ENCODE data around the gene SCIN. TPM values are rescaled to one million over a fixed set of nuclear protein-coding genes. Genes with fewer than 3 reads are reported as not detected.
"Not testable (repeated sequence)": the region's sequence is repeated elsewhere in the genome, so short reads cannot be mapped to it uniquely, and the experiment has no call there.

SCIN gene
- total RNA-seq, 1 experiment from 2014 or later = 0.37 TPM

GRCh38 chr7:12684733-12685132 lies 114.2 kb downstream of the SCIN start:
- peaks cover 4% of the 10 kb centered on the region; the same call in 1 of the 2 replicates for H3K9me3 ChIP-seq (replicated peaks)

GRCh38 chr7:12685550-12685949 lies 115.0 kb downstream of the SCIN start:
- Histone ChIP-seq H3K27me3 (replicated peaks) (no peaks in the 10 kb centered on the region), H3K27ac (no peak overlapping the region), H3K4me3 (no peak overlapping the region), H3K36me3 (peaks cover 5% of the 10 kb centered on the region), H3K9me3 (replicated peaks) (peaks cover 4% of the 10 kb centered on the region; the same call in 1 of the 2 replicates), H3K4me1 (replicated peaks) (peaks cover 5% of the 10 kb centered on the region)
- DNase-seq (ENCODE audit: low read depth in 1 of 2, low spot score in 2 of 2) = no peak

More at GRCh38 chr7:12684733-12685132, 114.2 kb downstream of the SCIN start:
- peaks cover 5% of the 10 kb centered on the region for H3K36me3 ChIP-seq
- peaks cover 5% of the 10 kb centered on the region for H3K4me1 ChIP-seq (replicated peaks)
- no peak overlapping the region for H3K27ac ChIP-seq
- H3K27me3 ChIP-seq (replicated peaks) = no peaks in the 10 kb centered on the region
- no peak for DNase-seq (ENCODE audit: low read depth in 1 of 2, low spot score in 2 of 2)
- H3K4me3 ChIP-seq = no peak overlapping the region

GRCh38 chr7:12686234-12686890 lies 115.8 kb downstream of the SCIN start:
- Histone ChIP-seq H3K4me1 (replicated peaks) (peaks cover 5% of the 10 kb centered on the region), H3K36me3 (peaks cover 5% of the 10 kb centered on the region), H3K27me3 (replicated peaks) (no peaks in the 10 kb centered on the region), H3K9me3 (replicated peaks) (peaks cover 4% of the 10 kb centered on the region; the same call in 1 of the 2 replicates), H3K27ac (peak overlapping the region; percentile 91), H3K4me3 (peak overlapping the region; percentile 91)
- DNase-seq (ENCODE audit: low read depth in 1 of 2, low spot score in 2 of 2) = peak; percentile 82 to 85

GRCh38 chr7:12686891-12687717 lies 116.6 kb downstream of the SCIN start, which contains the start of gene ARL4A:
Gene ARL4A (plus strand): TSS chr7:12687633. CDS start chr7:12688255, 622 bp downstream.
- peaks cover 5% of the 10 kb centered on the region for H3K4me1 ChIP-seq (replicated peaks)
- H3K36me3 ChIP-seq = peaks cover 5% of the 10 kb centered on the region
- no peaks in the 10 kb centered on the region for H3K27me3 ChIP-seq (replicated peaks)
- peak within 1 kb of the TSS; percentile 91 for H3K27ac ChIP-seq
- DNase-seq (ENCODE audit: low read depth in 1 of 2, low spot score in 2 of 2) = peak; percentile 90 to 93
- H3K4me3 ChIP-seq = peak within 1 kb of the TSS; percentile 91
- H3K9me3 ChIP-seq (replicated peaks) = peaks cover 4% of the 10 kb centered on the region; the same call in 1 of the 2 replicates

- H3K27ac ChIP-seq = 0 out of 2 replicates have a peak overlapping the region, but pooled peaks have one; percentile 6
- H3K9me3 ChIP-seq (replicated peaks) = peaks cover 4% of the 10 kb centered on the region; the same call in 1 of the 2 replicates
- H3K27me3 ChIP-seq (replicated peaks) = no peaks in the 10 kb centered on the region
- DNase-seq (ENCODE audit: low read depth in 1 of 2, low spot score in 2 of 2) = no peak
- H3K4me3 ChIP-seq = peak overlapping the region; percentile 91
- peaks cover 5% of the 10 kb centered on the region for H3K4me1 ChIP-seq (replicated peaks)
- H3K36me3 ChIP-seq = peaks cover 5% of the 10 kb centered on the region
Observed at GRCh38 chr7:12687718-12688171, 117.2 kb downstream of the SCIN start.

- not testable (repeated sequence) for H3K4me1 ChIP-seq (replicated peaks); H3K9me3 ChIP-seq (replicated peaks); H3K36me3 ChIP-seq; H3K4me3 ChIP-seq; H3K27me3 ChIP-seq (replicated peaks); DNase-seq (ENCODE audit: low read depth in 1 of 2, low spot score in 2 of 2); H3K27ac ChIP-seq
Observed at GRCh38 chr7:12688485-12689170, 118.1 kb downstream of the SCIN start.

GRCh38 chr7:12689451-12689850 lies 118.9 kb downstream of the SCIN start:
- Histone ChIP-seq H3K36me3 (peaks cover 5% of the 10 kb centered on the region), H3K9me3 (replicated peaks) (peaks cover 4% of the 10 kb centered on the region; the same call in 1 of the 2 replicates), H3K27ac (no peak overlapping the region), H3K4me3 (no peak overlapping the region), H3K27me3 (replicated peaks) (no peaks in the 10 kb centered on the region), H3K4me1 (replicated peaks) (peaks cover 5% of the 10 kb centered on the region)
- DNase-seq (ENCODE audit: low read depth in 1 of 2, low spot score in 2 of 2) = no peak

GRCh38 chr7:12690041-12690878 lies 119.7 kb downstream of the SCIN start:
- Histone ChIP-seq H3K27me3 (replicated peaks) (no peaks in the 10 kb centered on the region), H3K27ac (no peak overlapping the region), H3K36me3 (peaks cover 5% of the 10 kb centered on the region), H3K9me3 (replicated peaks) (peaks cover 4% of the 10 kb centered on the region; the same call in 1 of the 2 replicates), H3K4me1 (replicated peaks) (peaks cover 5% of the 10 kb centered on the region), H3K4me3 (no peak overlapping the region)
- no peak for DNase-seq (ENCODE audit: low read depth in 1 of 2, low spot score in 2 of 2)

- H3K27me3 ChIP-seq (replicated peaks); H3K27ac ChIP-seq; H3K4me3 ChIP-seq; H3K4me1 ChIP-seq (replicated peaks); DNase-seq (ENCODE audit: low read depth in 1 of 2, low spot score in 2 of 2); H3K9me3 ChIP-seq (replicated peaks); H3K36me3 ChIP-seq: not testable (repeated sequence)
Observed at GRCh38 chr7:12691388-12691787, 120.9 kb downstream of the SCIN start.

- H3K9me3 ChIP-seq (replicated peaks) = no peaks in the 10 kb centered on the region
- no peaks in the 10 kb centered on the region for H3K4me1 ChIP-seq (replicated peaks)
- no peak overlapping the region for H3K27ac ChIP-seq
- H3K36me3 ChIP-seq = peaks cover 2% of the 10 kb centered on the region
- no peak overlapping the region for H3K4me3 ChIP-seq
- DNase-seq (ENCODE audit: low read depth in 1 of 2, low spot score in 2 of 2) = no peak
- H3K27me3 ChIP-seq (replicated peaks) = no peaks in the 10 kb centered on the region
Observed at GRCh38 chr7:12692035-12692434, 121.5 kb downstream of the SCIN start.

- H3K4me3 ChIP-seq = no peak overlapping the region
- no peaks in the 10 kb centered on the region for H3K27me3 ChIP-seq (replicated peaks)
- no peaks in the 10 kb centered on the region for H3K4me1 ChIP-seq (replicated peaks)
- no peak overlapping the region for H3K27ac ChIP-seq
- DNase-seq (ENCODE audit: low read depth in 1 of 2, low spot score in 2 of 2) = no peak
- no peaks in the 10 kb centered on the region; the same call in 1 of the 2 replicates for H3K36me3 ChIP-seq
- no peaks in the 10 kb centered on the region for H3K9me3 ChIP-seq (replicated peaks)
Observed at GRCh38 chr7:12692479-12693259, 122.1 kb downstream of the SCIN start.

- Histone ChIP-seq H3K4me3 (no peak overlapping the region), H3K9me3 (replicated peaks) (no peaks in the 10 kb centered on the region), H3K27me3 (replicated peaks) (no peaks in the 10 kb centered on the region), H3K27ac (no peak overlapping the region), H3K4me1 (replicated peaks) (no peaks in the 10 kb centered on the region), H3K36me3 (no peaks in the 10 kb centered on the region)
- no peak for DNase-seq (ENCODE audit: low read depth in 1 of 2, low spot score in 2 of 2)
Observed at GRCh38 chr7:12694817-12695216, 124.3 kb downstream of the SCIN start.

Measured in SJSA1 (cell line).